PC-3 (cell line): ENCODE measurements around the gene STEAP1B.

Experiments used
- EZH2 ChIP-seq: fragments of 300-600 bp; sonication (generic); IDR thresholded peaks from one replicate; pipeline ENCODE4 v1.6.1; 2017; ENCODE audit warnings: antibody characterized with exemption, mild to moderate bottlenecking, low read length; ENCODE audit not compliant: unreplicated experiment
- TF ChIP-seq, protein P1 (sequence below): fragments of 300-600 bp; sonication (generic); conservative IDR thresholded peaks from 2 replicates; pipeline ENCODE4 v1.5.1; 2017; ENCODE audit warnings: antibody characterized with exemption, low read depth, mild to moderate bottlenecking, low read length

DNA sequence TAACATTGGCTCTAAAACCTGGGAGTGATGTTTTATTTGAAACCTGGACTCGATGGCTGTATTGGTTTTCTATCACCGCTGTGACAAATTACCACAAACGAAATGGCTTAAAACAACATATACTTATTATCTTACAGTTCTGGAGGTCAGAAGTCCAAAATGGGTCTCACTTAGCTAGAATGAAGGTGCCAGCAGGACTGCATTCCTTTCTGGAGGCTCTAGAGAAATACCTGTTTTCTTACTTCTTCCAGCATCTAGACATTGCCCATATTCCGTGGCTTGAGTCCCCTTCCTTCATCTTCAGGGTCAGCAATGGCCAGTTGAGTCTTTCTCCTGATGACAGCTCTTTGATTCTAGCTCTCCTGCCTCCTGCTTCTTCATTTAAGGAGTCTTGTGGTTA, 44.3 kb upstream of the STEAP1B start:
- TF ChIP-seq, protein P1, sequence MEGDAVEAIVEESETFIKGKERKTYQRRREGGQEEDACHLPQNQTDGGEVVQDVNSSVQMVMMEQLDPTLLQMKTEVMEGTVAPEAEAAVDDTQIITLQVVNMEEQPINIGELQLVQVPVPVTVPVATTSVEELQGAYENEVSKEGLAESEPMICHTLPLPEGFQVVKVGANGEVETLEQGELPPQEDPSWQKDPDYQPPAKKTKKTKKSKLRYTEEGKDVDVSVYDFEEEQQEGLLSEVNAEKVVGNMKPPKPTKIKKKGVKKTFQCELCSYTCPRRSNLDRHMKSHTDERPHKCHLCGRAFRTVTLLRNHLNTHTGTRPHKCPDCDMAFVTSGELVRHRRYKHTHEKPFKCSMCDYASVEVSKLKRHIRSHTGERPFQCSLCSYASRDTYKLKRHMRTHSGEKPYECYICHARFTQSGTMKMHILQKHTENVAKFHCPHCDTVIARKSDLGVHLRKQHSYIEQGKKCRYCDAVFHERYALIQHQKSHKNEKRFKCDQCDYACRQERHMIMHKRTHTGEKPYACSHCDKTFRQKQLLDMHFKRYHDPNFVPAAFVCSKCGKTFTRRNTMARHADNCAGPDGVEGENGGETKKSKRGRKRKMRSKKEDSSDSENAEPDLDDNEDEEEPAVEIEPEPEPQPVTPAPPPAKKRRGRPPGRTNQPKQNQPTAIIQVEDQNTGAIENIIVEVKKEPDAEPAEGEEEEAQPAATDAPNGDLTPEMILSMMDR: no peak
- TF ChIP-seq EZH2: no peak
